Activated CD4-positive, alpha-beta T cell treated with anti-CD3 and anti-CD28 coated beads for 36 hours (primary cell): ENCODE measurements around the gene SLC44A2. TPM values are rescaled to one million over a fixed set of nuclear protein-coding genes. Genes with fewer than 3 reads are reported as not detected.

Experiments
- ATAC-seq: fragments of 200-7000 bp; cut with Tn5 transposase; one replicate; pipeline ENCODE4 v1.10.0; 2021; ENCODE audit warnings: mild to moderate bottlenecking, moderate library complexity
- CTCF ChIA-PET: fragments of 350-600 bp; sonication (Branson Sonifier 250); formaldehyde crosslinking; loops from one replicate; lab custom pipeline; 2021; ENCODE audit warnings: antibody characterized with exemption; lab: Charles Lee
- POLR2A ChIA-PET: fragments of 350-600 bp; sonication (Branson Sonifier 250); formaldehyde crosslinking; loops from one replicate; lab custom pipeline; 2021; ENCODE audit warnings: antibody characterized with exemption, inconsistent platforms; lab: Charles Lee
- DNase-seq: peaks from one replicate; pipeline ENCODE4 v3.0.0-alpha.2; 2020
- H3K27ac Mint-ChIP-seq: one replicate; pipeline ENCODE4 v1.8.0; 2021; ENCODE audit warnings: mixed read lengths
- H3K27me3 Mint-ChIP-seq: one replicate; pipeline ENCODE4 v1.8.0; 2021; ENCODE audit warnings: mixed read lengths
- H3K36me3 Mint-ChIP-seq: one replicate; pipeline ENCODE4 v1.8.0; 2021; ENCODE audit warnings: low read depth, mixed read lengths
- H3K4me1 Mint-ChIP-seq: one replicate; pipeline ENCODE4 v1.8.0; 2021; ENCODE audit warnings: mixed read lengths
- H3K4me3 Mint-ChIP-seq: one replicate; pipeline ENCODE4 v1.8.0; 2021; ENCODE audit warnings: mild to moderate bottlenecking, moderate library complexity, mixed read lengths
- H3K9me3 Mint-ChIP-seq: one replicate; pipeline ENCODE4 v1.8.0; 2021; ENCODE audit warnings: low read depth, mixed read lengths
- intact Hi-C, 2 experiments: fragments of 100-400 bp; cut with DNase I in 1 of 2; cut with micrococcal nuclease in 1 of 2; formaldehyde crosslinking; loops; one replicate each; pipeline versions ENCODE4 v1.14.2 to v1.15.1; 2022 to 2024; cut with DNase I, micrococcal nuclease
- total RNA-seq, 2 experiments: library from RNA; stranded (reverse); gene quantifications; one replicate each; pipeline ENCODE4 v1.2.3, GENCODE V29; 2021

The SLC44A2 gene
- total RNA-seq, 2 experiments from 2014 or later = 80.3 to 105 TPM

DNA sequence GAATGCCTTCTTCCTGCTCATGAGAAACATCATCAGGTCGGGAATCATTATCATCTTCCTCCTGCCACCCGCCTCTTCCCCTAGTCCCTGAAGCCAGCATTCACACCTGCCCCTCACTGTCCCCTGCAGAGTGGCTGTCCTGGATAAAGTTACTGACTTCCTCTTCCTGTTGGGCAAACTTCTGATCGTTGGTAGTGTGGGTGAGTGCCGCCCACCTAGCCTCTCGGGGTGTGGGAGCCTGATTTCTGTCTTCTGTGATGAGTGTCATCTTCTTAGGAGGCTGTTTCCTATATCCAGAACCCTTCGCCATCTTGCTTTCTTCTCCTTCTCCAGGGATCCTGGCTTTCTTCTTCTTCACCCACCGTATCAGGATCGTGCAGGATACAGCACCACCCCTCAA, 12.5 kb downstream of the SLC44A2 start:
- POLR2A ChIA-PET = interaction anchor here (0.6 kb wide), 1 partner anchor 14 kb away, joined by 4 read pairs; no protein-coding TSS in a partner anchor
- no peak for ATAC-seq
- DNase-seq = no peak
- Mint-ChIP-seq H3K4me1 (peaks cover 14% of the 10 kb centered on the region), H3K27me3 (no peaks in the 10 kb centered on the region), H3K4me3 (no peak overlapping the region), H3K36me3 (peaks cover 44% of the 10 kb centered on the region), H3K9me3 (no peaks in the 10 kb centered on the region), H3K27ac (peak overlapping the region; percentile 20)
- intact Hi-C loops = no loop called here
- CTCF ChIA-PET = no interaction called here

- no peaks in the 10 kb centered on the region for H3K27me3 Mint-ChIP-seq
- CTCF ChIA-PET = no interaction called here
- POLR2A ChIA-PET = no interaction called here
- peaks cover 29% of the 10 kb centered on the region for H3K4me1 Mint-ChIP-seq
- ATAC-seq (no peak), DNase-seq (no peak)
- H3K27ac Mint-ChIP-seq = no peak overlapping the region
- no peak overlapping the region for H3K4me3 Mint-ChIP-seq
- H3K36me3 Mint-ChIP-seq = peaks cover 45% of the 10 kb centered on the region
- intact Hi-C loops = loop anchor here in 1 of 2 experiments (5.0 kb wide), 1 partner anchor 38 kb away; no protein-coding TSS in a partner anchor
- no peaks in the 10 kb centered on the region for H3K9me3 Mint-ChIP-seq
These were observed 14.5 kb downstream of the SLC44A2 start for GRCh38 chr19:10639836-10640235.

DNA sequence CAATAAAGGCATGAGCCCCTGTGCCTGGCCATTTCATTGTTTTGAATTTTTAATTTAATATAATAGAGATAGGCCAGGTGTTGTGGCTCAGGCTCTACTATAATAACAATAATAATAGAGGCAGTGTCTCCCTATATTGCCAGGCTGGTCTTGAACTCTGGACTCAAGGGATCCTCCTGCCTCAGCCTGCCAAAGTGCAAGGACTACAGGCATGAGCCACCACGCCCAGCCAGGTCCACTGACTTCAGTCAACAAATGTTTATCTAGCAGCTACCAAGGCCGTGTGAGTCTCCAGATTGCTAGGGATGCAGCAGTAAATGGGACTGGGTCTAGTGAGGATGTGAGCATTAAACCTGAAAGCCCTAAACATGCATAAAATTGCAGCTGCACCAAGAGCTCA, 15.0 kb downstream of the SLC44A2 start:
- Mint-ChIP-seq H3K4me1 (peaks cover 29% of the 10 kb centered on the region), H3K4me3 (no peak overlapping the region), H3K9me3 (no peaks in the 10 kb centered on the region), H3K27me3 (no peaks in the 10 kb centered on the region), H3K27ac (no peak overlapping the region), H3K36me3 (peaks cover 39% of the 10 kb centered on the region)
- no peak for ATAC-seq
- ChIA-PET CTCF (interaction anchor here (13.4 kb wide), 1 partner anchor 60 kb away, joined by 239 read pairs; no protein-coding TSS in a partner anchor), POLR2A (interaction anchor here (0.6 to 0.7 kb wide), 2 partner anchors 28 to 190 kb away, joined by 3 read pairs; no protein-coding TSS in a partner anchor)
- intact Hi-C loops = loop anchor here in 1 of 2 experiments (5.0 kb wide), 1 partner anchor 38 kb away; no protein-coding TSS in a partner anchor
- no peak for DNase-seq

GRCh38 chr19:10641248-10641647, 15.9 kb downstream of the SLC44A2 start:
- Mint-ChIP-seq H3K36me3 (peaks cover 34% of the 10 kb centered on the region), H3K4me3 (no peak overlapping the region), H3K27me3 (no peaks in the 10 kb centered on the region), H3K9me3 (no peaks in the 10 kb centered on the region), H3K27ac (peak overlapping the region; percentile 68), H3K4me1 (peaks cover 29% of the 10 kb centered on the region)
- ATAC-seq = no peak
- intact Hi-C loops = loop anchor here in 1 of 2 experiments (5.0 kb wide), 1 partner anchor 39 kb away; no protein-coding TSS in a partner anchor
- CTCF ChIA-PET = interaction anchor here (0.7 to 13.4 kb wide), 5 partner anchors 14 to 69 kb away, joined by 3 to 239 read pairs (median 3); no protein-coding TSS in a partner anchor
- POLR2A ChIA-PET = interaction anchor here (0.6 to 1.0 kb wide), 2 partner anchors 45 to 46 kb away, joined by 3 to 4 read pairs; no protein-coding TSS in a partner anchor
- DNase-seq = no peak

GRCh38 chr19:10642473-10643171, 17.3 kb downstream of the SLC44A2 start:
- no peak for DNase-seq
- Mint-ChIP-seq H3K4me1 (peaks cover 28% of the 10 kb centered on the region), H3K36me3 (peaks cover 24% of the 10 kb centered on the region), H3K9me3 (no peaks in the 10 kb centered on the region), H3K27ac (peak overlapping the region; percentile 9), H3K27me3 (no peaks in the 10 kb centered on the region), H3K4me3 (no peak overlapping the region)
- CTCF ChIA-PET = interaction anchor here (0.5 to 13.4 kb wide), 5 partner anchors 16 to 335 kb away, joined by 3 to 239 read pairs (median 4); partner anchors contain the start of gene QTRT1
- ATAC-seq = no peak
- POLR2A ChIA-PET = no interaction called here
- intact Hi-C loops = loop anchor here in 1 of 2 experiments (5.0 kb wide), 1 partner anchor 40 kb away; no protein-coding TSS in a partner anchor

- H3K4me1 Mint-ChIP-seq = peaks cover 28% of the 10 kb centered on the region
- CTCF ChIA-PET = interaction anchor here (0.5 to 13.4 kb wide), 22 partner anchors 8 to 393 kb away, joined by 3 to 239 read pairs (median 5); partner anchors contain the start of genes KRI1 and QTRT1
- no peak overlapping the region for H3K4me3 Mint-ChIP-seq
- intact Hi-C loops = loop anchor here in 1 of 2 experiments (5.0 kb wide), 1 partner anchor 41 kb away; no protein-coding TSS in a partner anchor
- POLR2A ChIA-PET = interaction anchor here (1.0 kb wide), 2 partner anchors 10 to 62 kb away, joined by 3 to 7 read pairs; no protein-coding TSS in a partner anchor
- H3K36me3 Mint-ChIP-seq = peaks cover 17% of the 10 kb centered on the region
- ATAC-seq (no peak), DNase-seq (no peak)
- H3K27me3 Mint-ChIP-seq = no peaks in the 10 kb centered on the region
- no peak overlapping the region for H3K27ac Mint-ChIP-seq
- no peaks in the 10 kb centered on the region for H3K9me3 Mint-ChIP-seq
These were observed 18.0 kb downstream of the SLC44A2 start for GRCh38 chr19:10643172-10643967.

GRCh38 chr19:10643968-10644259, 18.6 kb downstream of the SLC44A2 start:
- CTCF ChIA-PET = interaction anchor here (0.7 to 13.4 kb wide), 25 partner anchors 9 to 394 kb away, joined by 3 to 239 read pairs (median 5); partner anchors contain the start of genes KRI1 and QTRT1
- no peak overlapping the region for H3K4me3 Mint-ChIP-seq
- H3K36me3 Mint-ChIP-seq = peaks cover 17% of the 10 kb centered on the region
- POLR2A ChIA-PET = interaction anchor here (1.0 kb wide), 2 partner anchors 10 to 63 kb away, joined by 3 to 7 read pairs; no protein-coding TSS in a partner anchor
- no peak overlapping the region for H3K27ac Mint-ChIP-seq
- DNase-seq (no peak), ATAC-seq (no peak)
- H3K4me1 Mint-ChIP-seq = peaks cover 30% of the 10 kb centered on the region
- intact Hi-C loops = loop anchor here (1.0 to 5.0 kb wide), 2 partner anchors 42 to 63 kb away; no protein-coding TSS in a partner anchor
- no peaks in the 10 kb centered on the region for H3K27me3 Mint-ChIP-seq
- no peaks in the 10 kb centered on the region for H3K9me3 Mint-ChIP-seq

GRCh38 chr19:10644260-10645007, 19.1 kb downstream of the SLC44A2 start:
- DNase-seq = peak; percentile 91

GRCh38 chr19:10646456-10647159, 21.3 kb downstream of the SLC44A2 start:
- H3K4me3 Mint-ChIP-seq = no peak overlapping the region
- CTCF ChIA-PET = interaction anchor here (0.6 to 13.4 kb wide), 16 partner anchors 9 to 705 kb away, joined by 3 to 239 read pairs (median 4); partner anchors contain the start of gene QTRT1
- ATAC-seq (no peak), DNase-seq (no peak)
- no peaks in the 10 kb centered on the region for H3K9me3 Mint-ChIP-seq
- peaks cover 13% of the 10 kb centered on the region for H3K36me3 Mint-ChIP-seq
- intact Hi-C loops = no loop called here
- no peak overlapping the region for H3K27ac Mint-ChIP-seq
- no peaks in the 10 kb centered on the region for H3K27me3 Mint-ChIP-seq
- H3K4me1 Mint-ChIP-seq = peaks cover 24% of the 10 kb centered on the region
- POLR2A ChIA-PET = interaction anchor here (0.6 to 0.8 kb wide), 2 partner anchors 10 to 64 kb away, joined by 3 to 5 read pairs; no protein-coding TSS in a partner anchor

More at GRCh38 chr19:10644260-10645007, 19.1 kb downstream of the SLC44A2 start:
- Mint-ChIP-seq H3K27ac (no peak overlapping the region), H3K27me3 (no peaks in the 10 kb centered on the region), H3K4me3 (no peak overlapping the region), H3K4me1 (peaks cover 30% of the 10 kb centered on the region), H3K36me3 (peaks cover 12% of the 10 kb centered on the region), H3K9me3 (no peaks in the 10 kb centered on the region)
- peak; percentile 87 for ATAC-seq
- ChIA-PET CTCF (interaction anchor here (0.5 to 13.4 kb wide), 35 partner anchors 9 to 686 kb away, joined by 3 to 239 read pairs (median 4); partner anchors contain the start of genes KRI1 and QTRT1), POLR2A (interaction anchor here (0.6 to 1.0 kb wide), 5 partner anchors 55 to 65 kb away, joined by 3 to 7 read pairs (median 4); no protein-coding TSS in a partner anchor)
- intact Hi-C loops = loop anchor here (1.0 to 5.0 kb wide), 2 partner anchors 42 to 63 kb away; no protein-coding TSS in a partner anchor
